ENCODE measurements around the gene SPSB4.

Gene SPSB4

DNA sequence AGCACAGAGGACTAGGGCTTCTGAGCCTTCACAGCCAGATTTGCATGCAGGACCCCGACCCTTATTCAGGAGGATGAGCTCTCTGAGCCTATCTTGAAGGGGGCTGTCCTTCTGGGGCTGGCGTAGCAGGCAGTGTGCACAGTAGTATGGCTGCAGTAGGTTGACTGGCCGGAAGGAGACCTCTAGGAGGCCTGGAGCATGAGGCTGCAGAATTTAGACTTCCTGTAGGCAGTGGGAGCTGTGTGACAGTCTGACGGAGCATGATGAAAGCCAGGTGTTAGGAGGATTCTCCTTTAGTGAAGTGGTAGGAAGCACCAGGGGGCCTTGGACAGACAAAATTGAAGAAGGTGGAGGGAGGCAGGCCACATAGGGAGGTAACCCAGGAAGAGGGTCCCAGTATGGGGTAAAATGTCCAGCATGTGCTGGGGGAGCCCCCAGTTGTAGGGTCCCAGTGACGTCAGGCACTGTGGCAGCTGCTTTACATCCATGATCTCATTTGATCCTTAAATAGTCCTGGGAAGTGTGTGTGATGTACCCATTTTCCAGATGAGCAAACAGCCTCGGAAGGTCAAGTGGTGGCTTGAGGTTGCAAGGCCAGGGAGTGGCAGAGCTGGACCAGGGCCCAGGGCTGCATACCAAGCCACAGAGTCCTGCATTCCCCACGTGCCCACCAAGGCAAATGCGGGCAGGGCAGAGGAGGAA, 36.1 kb downstream of the SPSB4 start:
- no peaks in the 10 kb centered on the region for H3K36me3 ChIP-seq (ENCODE audit: control insufficient read depth, insufficient read depth, low read length)
- H3K27ac ChIP-seq (ENCODE audit: low read depth, low read length, severe bottlenecking) = peak overlapping the region; percentile 68
- H3K4me1 ChIP-seq (ENCODE audit: control insufficient read depth, insufficient read depth, low read length, poor library complexity, severe bottlenecking) = peaks cover 60% of the 10 kb centered on the region
- no peak overlapping the region for H3K4me3 ChIP-seq (ENCODE audit: extremely low read depth, insufficient read depth, low read length, poor library complexity, severe bottlenecking)
- 84 to 87% methylated on average over 7 to 8 of the region's 8 CpGs for WGBS, 2 experiments (ENCODE audit: insufficient coverage in 2 of 2)
- no peaks in the 10 kb centered on the region for H3K9me3 ChIP-seq (ENCODE audit: control insufficient read depth, low read length)

DNA sequence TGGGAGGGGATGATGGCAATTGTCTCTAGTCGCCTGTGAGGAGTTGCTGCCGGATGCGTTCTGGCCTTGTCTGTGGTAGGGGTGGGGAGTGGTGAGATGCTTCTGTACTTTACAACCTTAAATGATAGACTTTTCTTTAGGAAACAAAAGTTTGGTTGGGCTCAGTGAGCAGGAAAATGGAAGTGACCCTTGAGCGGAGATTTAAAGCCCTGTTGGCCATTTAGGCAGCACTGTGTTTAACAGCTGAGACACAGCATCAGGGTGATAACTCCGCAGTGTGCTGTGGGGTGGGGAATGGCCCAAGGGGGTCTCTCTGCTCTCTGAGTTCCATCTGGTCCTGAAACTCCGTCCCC, 36.6 kb downstream of the SPSB4 start:
- WGBS, 2 experiments (ENCODE audit: insufficient coverage in 2 of 2) = 70 to 85% methylated on average over 4 of the region's 6 CpGs
- no peak overlapping the region for H3K4me3 ChIP-seq (ENCODE audit: extremely low read depth, insufficient read depth, low read length, poor library complexity, severe bottlenecking)
- peaks cover 55% of the 10 kb centered on the region for H3K4me1 ChIP-seq (ENCODE audit: control insufficient read depth, insufficient read depth, low read length, poor library complexity, severe bottlenecking)
- H3K36me3 ChIP-seq (ENCODE audit: control insufficient read depth, insufficient read depth, low read length) = no peaks in the 10 kb centered on the region
- no peaks in the 10 kb centered on the region for H3K9me3 ChIP-seq (ENCODE audit: control insufficient read depth, low read length)
- H3K27ac ChIP-seq (ENCODE audit: low read depth, low read length, severe bottlenecking) = peak overlapping the region; percentile 68

DNA sequence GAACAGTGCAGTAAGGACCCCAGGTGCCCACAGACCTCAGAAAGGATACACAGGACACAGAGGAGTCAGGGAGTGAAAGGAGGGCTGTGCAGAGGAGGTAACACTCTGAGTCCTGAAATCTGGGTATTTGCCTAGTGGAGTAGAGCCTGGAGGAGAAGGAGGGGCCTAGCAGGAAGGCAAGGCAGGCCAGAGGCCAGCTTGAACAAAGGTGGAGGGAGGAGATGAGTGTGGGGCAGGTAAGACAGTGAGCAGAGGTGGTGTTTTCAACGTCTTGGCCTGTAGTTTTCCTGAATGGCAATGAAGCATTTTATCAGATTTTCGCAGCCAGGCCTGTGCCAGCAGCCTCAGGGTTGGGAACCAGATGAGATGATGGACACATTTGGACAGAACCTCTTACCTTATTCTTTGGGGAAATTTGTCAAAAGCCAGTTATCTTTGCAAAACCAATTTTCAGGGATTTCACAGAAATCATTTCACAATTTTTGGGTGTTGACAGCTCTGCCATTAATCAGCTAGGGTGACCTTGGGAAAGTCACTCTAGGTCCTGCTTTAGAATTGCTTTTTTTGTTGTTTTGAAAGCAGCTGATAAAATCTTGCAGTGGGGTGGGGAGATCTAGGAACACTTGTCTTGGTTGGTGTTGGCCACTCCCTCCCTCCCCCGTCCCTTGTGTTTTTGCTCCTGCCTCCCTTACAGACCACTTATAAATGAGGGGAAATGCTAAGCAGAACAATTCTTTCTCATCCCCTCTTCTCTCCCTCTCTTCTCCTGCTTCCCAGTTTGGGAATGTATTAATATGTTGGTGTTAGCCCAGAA, 38.4 kb downstream of the SPSB4 start:
- peaks cover 37% of the 10 kb centered on the region for H3K4me1 ChIP-seq (ENCODE audit: control insufficient read depth, insufficient read depth, low read length, poor library complexity, severe bottlenecking)
- H3K4me3 ChIP-seq (ENCODE audit: extremely low read depth, insufficient read depth, low read length, poor library complexity, severe bottlenecking) = no peak overlapping the region
- H3K36me3 ChIP-seq (ENCODE audit: control insufficient read depth, insufficient read depth, low read length) = no peaks in the 10 kb centered on the region
- no peak overlapping the region for H3K27ac ChIP-seq (ENCODE audit: low read depth, low read length, severe bottlenecking)
- 63 to 73% methylated on average over 2 of the region's 3 CpGs for WGBS, 2 experiments (ENCODE audit: insufficient coverage in 2 of 2)
- H3K9me3 ChIP-seq (ENCODE audit: control insufficient read depth, low read length) = no peaks in the 10 kb centered on the region

DNA sequence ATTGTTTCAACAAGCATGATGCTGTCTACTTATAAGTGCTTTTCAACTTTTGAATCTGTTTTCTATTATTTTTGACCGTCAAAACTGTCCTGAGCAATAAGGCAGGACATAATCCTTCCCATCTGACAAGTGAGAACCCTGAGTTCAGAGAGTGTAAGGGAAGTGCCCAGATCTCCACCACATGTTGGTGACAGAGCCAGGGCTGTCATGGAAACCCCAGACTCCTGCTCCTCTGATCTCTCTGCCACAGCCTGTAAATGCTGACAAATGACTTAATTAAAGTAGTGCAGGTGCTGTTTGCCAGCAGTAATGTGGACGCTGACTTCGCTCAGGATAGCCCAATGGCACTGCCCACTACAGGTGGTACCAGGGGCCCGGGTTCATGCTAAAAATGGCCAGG, 40.3 kb downstream of the SPSB4 start:
- peaks cover 26% of the 10 kb centered on the region for H3K4me1 ChIP-seq (ENCODE audit: control insufficient read depth, insufficient read depth, low read length, poor library complexity, severe bottlenecking)

DNA sequence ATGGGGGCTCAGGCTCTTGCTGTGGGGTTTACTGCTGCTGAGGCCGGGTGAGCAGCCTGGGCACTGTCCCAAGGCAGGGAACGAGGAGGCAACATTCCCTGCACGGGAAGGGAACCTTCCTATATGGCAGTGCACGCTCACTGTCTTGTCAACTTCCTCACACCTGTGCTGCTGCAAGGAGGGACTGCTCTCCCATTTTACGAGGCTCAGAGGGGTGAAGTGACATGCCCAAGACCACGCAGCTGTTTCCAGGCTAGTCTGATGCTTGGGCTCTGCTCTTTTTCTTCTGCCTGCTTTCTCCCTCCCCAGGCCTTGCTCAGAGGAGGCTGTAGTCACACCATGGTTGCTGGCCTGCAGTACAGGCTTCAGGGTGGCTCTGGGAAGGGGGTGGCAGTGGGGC, 41.5 kb downstream of the SPSB4 start:
- Histone ChIP-seq H3K36me3 (ENCODE audit: control insufficient read depth, insufficient read depth, low read length) (no peaks in the 10 kb centered on the region), H3K4me1 (ENCODE audit: control insufficient read depth, insufficient read depth, low read length, poor library complexity, severe bottlenecking) (peaks cover 16% of the 10 kb centered on the region), H3K9me3 (ENCODE audit: control insufficient read depth, low read length) (peaks cover 2% of the 10 kb centered on the region), H3K27ac (ENCODE audit: low read depth, low read length, severe bottlenecking) (no peak overlapping the region), H3K4me3 (ENCODE audit: extremely low read depth, insufficient read depth, low read length, poor library complexity, severe bottlenecking) (no peak overlapping the region)
- 73 to 78% methylated on average over 4 to 6 of the region's 6 CpGs for WGBS, 2 experiments (ENCODE audit: insufficient coverage in 2 of 2)

More for the DNA sequence above, 40.3 kb downstream of the SPSB4 start:
- no peaks in the 10 kb centered on the region for H3K9me3 ChIP-seq (ENCODE audit: control insufficient read depth, low read length)
- 94 to 95% methylated on average over 3 of the region's 4 CpGs for WGBS, 2 experiments (ENCODE audit: insufficient coverage in 2 of 2)
- H3K36me3 ChIP-seq (ENCODE audit: control insufficient read depth, insufficient read depth, low read length) = no peaks in the 10 kb centered on the region
- H3K4me3 ChIP-seq (ENCODE audit: extremely low read depth, insufficient read depth, low read length, poor library complexity, severe bottlenecking) = no peak overlapping the region
- no peak overlapping the region for H3K27ac ChIP-seq (ENCODE audit: low read depth, low read length, severe bottlenecking)

DNA sequence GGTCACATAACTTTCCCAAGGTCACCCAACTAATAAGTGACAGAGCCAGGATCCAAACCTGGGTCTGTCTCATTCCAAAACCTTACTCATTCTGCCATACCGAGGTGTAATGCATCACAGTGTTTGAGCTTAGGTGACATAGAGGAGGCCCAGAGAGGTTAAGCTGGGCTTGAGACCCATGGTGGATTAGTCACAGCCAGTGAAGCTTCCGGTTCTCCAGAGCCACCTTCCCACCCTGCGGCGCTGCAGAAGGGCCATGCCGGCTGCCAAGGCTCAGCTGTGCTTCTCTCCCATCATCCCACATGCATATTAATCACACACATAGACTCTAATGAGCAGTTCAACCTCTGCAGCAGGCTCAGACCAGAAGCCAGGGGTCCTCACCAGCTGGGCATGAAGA, 42.2 kb downstream of the SPSB4 start:
- H3K4me3 ChIP-seq (ENCODE audit: extremely low read depth, insufficient read depth, low read length, poor library complexity, severe bottlenecking) = no peak overlapping the region
- H3K9me3 ChIP-seq (ENCODE audit: control insufficient read depth, low read length) = peaks cover 3% of the 10 kb centered on the region
- no peak overlapping the region for H3K27ac ChIP-seq (ENCODE audit: low read depth, low read length, severe bottlenecking)
- H3K36me3 ChIP-seq (ENCODE audit: control insufficient read depth, insufficient read depth, low read length) = no peaks in the 10 kb centered on the region
- WGBS, 2 experiments (ENCODE audit: insufficient coverage in 2 of 2) = 82 to 95% methylated on average over 5 of the region's 5 CpGs
- peaks cover 12% of the 10 kb centered on the region for H3K4me1 ChIP-seq (ENCODE audit: control insufficient read depth, insufficient read depth, low read length, poor library complexity, severe bottlenecking)

DNA sequence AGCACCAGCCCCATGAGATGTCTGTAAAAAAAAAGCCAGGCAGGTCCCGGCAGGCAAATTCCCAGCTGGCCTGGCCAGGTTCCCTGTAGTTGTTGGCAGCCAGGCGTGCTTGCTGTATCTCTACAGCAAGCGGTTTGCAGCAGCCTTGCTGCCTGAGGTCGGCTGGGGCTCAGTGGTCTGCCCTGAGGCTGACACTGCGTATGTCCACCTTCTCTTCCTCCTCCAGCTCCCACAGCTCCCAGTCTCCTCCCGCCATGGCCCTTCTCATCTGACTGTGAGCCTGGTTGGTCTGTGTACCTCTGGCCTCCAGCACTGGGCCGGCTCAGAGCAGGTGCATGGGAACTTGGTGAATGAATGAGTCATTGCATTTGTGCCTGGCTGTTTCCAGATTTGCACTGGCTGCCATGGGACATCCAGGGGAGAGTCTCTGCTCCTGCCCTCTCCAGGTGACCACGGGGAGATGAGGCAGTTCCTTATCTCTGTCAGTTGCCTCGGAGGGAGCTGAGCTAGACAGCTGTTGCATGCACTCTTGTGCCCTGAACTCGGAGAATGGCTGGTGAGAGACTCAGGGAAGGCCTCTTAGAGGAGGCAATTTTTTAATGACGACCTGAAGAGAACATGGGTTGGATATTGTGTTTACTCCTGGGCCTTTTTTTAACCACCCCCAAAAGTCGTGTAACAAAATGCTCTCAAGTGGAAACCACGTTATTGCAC, 43.0 kb downstream of the SPSB4 start:
- H3K4me1 ChIP-seq (ENCODE audit: control insufficient read depth, insufficient read depth, low read length, poor library complexity, severe bottlenecking) = peaks cover 12% of the 10 kb centered on the region
- H3K9me3 ChIP-seq (ENCODE audit: control insufficient read depth, low read length) = peaks cover 9% of the 10 kb centered on the region
- 76 to 84% methylated on average over 8 to 12 of the region's 13 CpGs for WGBS, 2 experiments (ENCODE audit: insufficient coverage in 2 of 2)
- H3K4me3 ChIP-seq (ENCODE audit: extremely low read depth, insufficient read depth, low read length, poor library complexity, severe bottlenecking) = no peak overlapping the region
- peak overlapping the region; percentile 26 for H3K27ac ChIP-seq (ENCODE audit: low read depth, low read length, severe bottlenecking)
- H3K36me3 ChIP-seq (ENCODE audit: control insufficient read depth, insufficient read depth, low read length) = no peaks in the 10 kb centered on the region

DNA sequence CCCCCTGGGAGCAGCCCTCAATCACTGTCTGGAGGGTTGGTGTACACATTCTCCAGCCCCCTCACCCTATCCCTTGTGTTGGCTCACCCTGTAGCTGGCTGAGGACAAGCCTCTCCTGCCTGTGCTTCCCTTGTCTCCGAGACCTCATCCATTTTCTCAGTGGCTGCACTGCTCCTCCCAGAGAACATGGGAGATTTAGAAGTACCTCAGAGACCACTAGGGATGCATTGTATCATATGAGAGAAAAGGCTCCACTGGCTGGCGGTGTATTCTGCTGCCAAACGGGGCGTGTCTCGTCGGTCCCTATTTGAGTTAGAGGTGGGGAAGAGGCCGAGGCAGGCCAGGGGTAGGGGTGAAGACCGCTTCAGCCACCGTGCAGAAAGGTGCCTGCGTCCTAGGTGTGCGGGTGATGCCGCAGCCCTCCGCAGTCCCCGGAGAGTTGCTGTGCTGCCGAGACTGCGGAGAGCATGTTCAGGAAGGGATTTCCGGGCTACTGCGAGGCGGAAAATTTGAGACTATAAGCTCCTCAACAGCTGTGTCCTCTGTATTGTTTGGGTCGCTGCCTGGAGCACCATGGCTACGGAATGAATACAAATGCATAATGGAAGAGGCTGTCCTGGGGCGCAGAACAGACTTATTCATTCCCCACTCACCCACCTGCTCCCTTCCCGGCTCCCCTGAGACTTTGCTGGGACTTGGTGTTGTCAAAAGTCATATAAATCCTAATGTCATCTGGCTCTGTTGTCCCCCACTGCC, 43.8 kb downstream of the SPSB4 start:
- Histone ChIP-seq H3K9me3 (ENCODE audit: control insufficient read depth, low read length) (peaks cover 9% of the 10 kb centered on the region), H3K36me3 (ENCODE audit: control insufficient read depth, insufficient read depth, low read length) (no peaks in the 10 kb centered on the region), H3K27ac (ENCODE audit: low read depth, low read length, severe bottlenecking) (peak overlapping the region; percentile 75), H3K4me1 (ENCODE audit: control insufficient read depth, insufficient read depth, low read length, poor library complexity, severe bottlenecking) (peaks cover 5% of the 10 kb centered on the region), H3K4me3 (ENCODE audit: extremely low read depth, insufficient read depth, low read length, poor library complexity, severe bottlenecking) (no peak overlapping the region)
- 80 to 85% methylated on average over 18 to 19 of the region's 23 CpGs for WGBS, 2 experiments (ENCODE audit: insufficient coverage in 2 of 2)

DNA sequence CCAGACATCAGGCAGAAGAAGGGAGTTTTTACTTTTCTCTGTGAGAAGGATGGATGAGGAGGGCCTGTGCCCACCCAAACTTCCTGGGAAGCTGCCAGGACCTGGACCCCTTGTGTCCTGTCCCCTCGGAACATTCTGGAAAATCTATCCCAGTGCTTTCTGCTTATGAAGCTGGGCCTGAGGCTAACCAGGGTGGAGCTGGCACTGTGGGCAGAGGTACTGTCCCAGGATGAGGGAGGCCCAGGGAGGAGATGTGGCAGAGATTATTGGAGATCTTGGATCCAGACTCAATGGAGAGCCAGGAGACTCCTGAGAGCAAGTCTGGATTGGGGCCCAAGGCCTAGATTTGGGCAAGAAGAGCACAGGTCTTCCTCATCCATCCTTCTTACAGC, 44.4 kb downstream of the SPSB4 start:
- Histone ChIP-seq H3K9me3 (ENCODE audit: control insufficient read depth, low read length) (peaks cover 9% of the 10 kb centered on the region), H3K4me1 (ENCODE audit: control insufficient read depth, insufficient read depth, low read length, poor library complexity, severe bottlenecking) (peaks cover 5% of the 10 kb centered on the region), H3K27ac (ENCODE audit: low read depth, low read length, severe bottlenecking) (peak overlapping the region; percentile 75), H3K36me3 (ENCODE audit: control insufficient read depth, insufficient read depth, low read length) (no peaks in the 10 kb centered on the region), H3K4me3 (ENCODE audit: extremely low read depth, insufficient read depth, low read length, poor library complexity, severe bottlenecking) (no peak overlapping the region)
- WGBS, 2 experiments (ENCODE audit: insufficient coverage in 2 of 2) = 100% methylated on average over 1 of the region's 1 CpG; no CpG with 5 or more reads in 1 of the 2 experiments

DNA sequence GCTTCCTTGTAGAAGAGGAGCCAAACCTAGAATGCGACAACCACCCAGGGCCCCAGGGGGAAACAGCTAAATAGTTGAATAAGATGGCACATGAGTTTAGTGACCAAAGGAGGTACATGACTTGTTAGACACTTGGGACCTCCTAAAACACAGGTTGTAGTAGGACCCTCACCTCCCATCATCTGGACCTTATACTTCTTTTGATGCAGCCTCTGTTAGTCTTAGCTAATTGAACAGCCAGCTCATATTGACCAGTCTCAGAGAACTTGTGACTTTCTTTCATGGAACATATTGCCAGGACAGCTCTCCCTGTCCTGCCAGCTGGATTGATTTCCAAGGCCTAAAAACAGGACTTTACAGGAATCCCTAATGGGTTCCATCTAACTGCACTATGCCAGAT, 45.0 kb downstream of the SPSB4 start:
- H3K36me3 ChIP-seq (ENCODE audit: control insufficient read depth, insufficient read depth, low read length) = no peaks in the 10 kb centered on the region

More for the DNA sequence above, 45.0 kb downstream of the SPSB4 start:
- H3K9me3 ChIP-seq (ENCODE audit: control insufficient read depth, low read length) = peaks cover 9% of the 10 kb centered on the region
- peaks cover 5% of the 10 kb centered on the region for H3K4me1 ChIP-seq (ENCODE audit: control insufficient read depth, insufficient read depth, low read length, poor library complexity, severe bottlenecking)
- H3K4me3 ChIP-seq (ENCODE audit: extremely low read depth, insufficient read depth, low read length, poor library complexity, severe bottlenecking) = no peak overlapping the region
- no peak overlapping the region for H3K27ac ChIP-seq (ENCODE audit: low read depth, low read length, severe bottlenecking)
- WGBS, 2 experiments (ENCODE audit: insufficient coverage in 2 of 2) = 100% methylated on average over 1 of the region's 1 CpG; no CpG with 5 or more reads in 1 of the 2 experiments
